Measurements from ENCODE around the gene KCNH5. TPM values are rescaled to one million over a fixed set of nuclear protein-coding genes. Genes with fewer than 3 reads are reported as not detected.

The KCNH5 gene
- total and polyA plus RNA-seq, 12 donors = 0.15 TPM; not detected in 11

- H3K4me3 ChIP-seq = no peak overlapping the region
- peaks cover 0 to 31% (median 10%) of the 10 kb centered on the region in 7 donors for H3K27me3 ChIP-seq
- no peaks in the 10 kb centered on the region for H3K36me3 ChIP-seq
- H3K4me1 ChIP-seq = no peaks in the 10 kb centered on the region
- no peak for TF ChIP-seq CTCF (IDR thresholded peaks at IDR 0.05)
- DNase-seq (no peak), ATAC-seq (no peak)
- intact Hi-C loops (cut with DNase I) = no loop called here
- no peaks in the 10 kb centered on the region for H3K9me3 ChIP-seq
- no peak overlapping the region for H3K27ac ChIP-seq
- 73 to 78% methylated on average over 4 of the region's 4 CpGs for WGBS, 2 donors
Measured at GRCh38 chr14:63032641-63033040, 12.6 kb downstream of the KCNH5 start.

GRCh38 chr14:63032076-63032475 lies 13.2 kb downstream of the KCNH5 start:
- peaks cover 0 to 26% (median 6%) of the 10 kb centered on the region in 7 donors for H3K27me3 ChIP-seq
- H3K36me3 ChIP-seq = no peaks in the 10 kb centered on the region
- no peak for TF ChIP-seq CTCF (IDR thresholded peaks at IDR 0.05)
- H3K9me3 ChIP-seq = no peaks in the 10 kb centered on the region
- DNase-seq (no peak), ATAC-seq (no peak)
- 17 to 35% methylated on average over 8 of the region's 8 CpGs for WGBS, 2 donors
- intact Hi-C loops (cut with DNase I) = no loop called here
- H3K4me1 ChIP-seq = no peaks in the 10 kb centered on the region
- no peak overlapping the region for H3K27ac ChIP-seq
- H3K4me3 ChIP-seq = no peak overlapping the region

- Histone ChIP-seq H3K9me3 (peaks cover 0 to 5% (median 0%) of the 10 kb centered on the region in 11 donors), H3K27ac (no peak overlapping the region), H3K36me3 (no peaks in the 10 kb centered on the region), H3K4me1 (no peaks in the 10 kb centered on the region), H3K4me3 (no peak overlapping the region), H3K27me3 (peaks cover 0 to 12% (median 0%) of the 10 kb centered on the region in 7 donors)
- whole genome bisulfite sequencing, 2 donors = 39 to 41% methylated on average over 1 of the region's 1 CpG
- TF ChIP-seq CTCF (IDR thresholded peaks at IDR 0.05) = no peak
- ATAC-seq (no peak), DNase-seq (no peak)
- intact Hi-C loops (cut with DNase I) = no loop called here
Measured at GRCh38 chr14:63030113-63030512, 15.1 kb downstream of the KCNH5 start.

- peaks cover 0 to 5% (median 0%) of the 10 kb centered on the region in 11 donors for H3K9me3 ChIP-seq
- no peaks in the 10 kb centered on the region for H3K4me1 ChIP-seq
- ATAC-seq (no peak), DNase-seq (no peak)
- intact Hi-C loops (cut with DNase I) = no loop called here
- WGBS, 2 donors = 74% methylated on average over 1 of the region's 1 CpG
- no peak overlapping the region for H3K27ac ChIP-seq
- H3K27me3 ChIP-seq = peaks cover 0 to 15% (median under 1%) of the 10 kb centered on the region in 7 donors
- TF ChIP-seq CTCF (IDR thresholded peaks at IDR 0.05) = no peak
- no peak overlapping the region for H3K4me3 ChIP-seq
- H3K36me3 ChIP-seq = no peaks in the 10 kb centered on the region
Measured at GRCh38 chr14:63027719-63028118, 17.5 kb downstream of the KCNH5 start.
